K562 (cell line): Measurements from ENCODE around the gene ST6GALNAC6. TPM values are rescaled to one million over a fixed set of nuclear protein-coding genes. Genes with fewer than 3 reads are reported as not detected.

Experiments
- ARHGAP35 ChIP-seq: fragments of 450-650 bp; IDR thresholded peaks from 2 replicates; pipeline ENCODE4 v1.6.1; 2018; ENCODE audit not compliant: partially characterized antibody
- BCLAF1 ChIP-seq, 2 experiments: fragments of 450-650 bp in 1 of 2; IDR thresholded peaks; 2 replicates each; pipeline ENCODE4 v1.6.1; 2011 to 2017; ENCODE audit warnings: low read depth in 2 of 2, antibody characterized with exemption in 1 of 2, borderline replicate concordance in 1 of 2, low read length in 1 of 2, mild to moderate bottlenecking in 1 of 2, mixed read lengths in 1 of 2; ENCODE audit not compliant: control insufficient read depth in 1 of 2
- BRD4 ChIP-seq: fragments of 200-600 bp; sonication (generic); IDR thresholded peaks from 2 replicates; pipeline ENCODE4 v1.6.1; 2017; ENCODE audit warnings: inconsistent platforms
- BRD9 ChIP-seq: fragments of 450-650 bp; IDR thresholded peaks from 2 replicates; pipeline ENCODE4 v1.6.1; 2018; ENCODE audit warnings: low read depth; ENCODE audit not compliant: partially characterized antibody
- CBX5 ChIP-seq: IDR thresholded peaks from 2 replicates; pipeline ENCODE4 v1.6.1; 2014; ENCODE audit warnings: low read depth, borderline replicate concordance
- DACH1 ChIP-seq: fragments of 450-650 bp; IDR thresholded peaks from 2 replicates; pipeline ENCODE4 v1.6.1; 2018; ENCODE audit not compliant: partially characterized antibody
- E2F3 ChIP-seq: fragments of 250-450 bp; sonication (Bioruptor Pico); IDR thresholded peaks from 2 replicates; pipeline ENCODE4 v1.4.0; 2020; ENCODE audit warnings: mild to moderate bottlenecking
- ERF ChIP-seq: fragments of 450-650 bp; formaldehyde crosslinking; IDR thresholded peaks from 2 replicates; pipeline ENCODE4 v1.4.0; 2020; ENCODE audit warnings: mild to moderate bottlenecking, mixed read lengths
- HEY1 ChIP-seq: fragments of 250-450 bp; sonication (Bioruptor Pico); IDR thresholded peaks from 2 replicates; pipeline ENCODE4 v1.5.0; 2020; ENCODE audit warnings: mild to moderate bottlenecking, moderate library complexity, borderline replicate concordance
- KLF6 ChIP-seq: fragments of 250-450 bp; sonication (Bioruptor Pico); IDR thresholded peaks from 2 replicates; pipeline ENCODE4 v1.4.0; 2020; ENCODE audit warnings: mild to moderate bottlenecking, moderate library complexity, borderline replicate concordance
- NFIX ChIP-seq: fragments of 250-450 bp; sonication (Bioruptor Pico); IDR thresholded peaks from 2 replicates; pipeline ENCODE4 v1.4.0; 2020; ENCODE audit warnings: low read depth, mild to moderate bottlenecking, moderate library complexity
- PATZ1 ChIP-seq: fragments of 250-450 bp; sonication (Bioruptor Pico); IDR thresholded peaks from 2 replicates; pipeline ENCODE4 v1.5.0; 2020; ENCODE audit warnings: mild to moderate bottlenecking, borderline replicate concordance
- POLR2AphosphoS5 ChIP-seq: IDR thresholded peaks from 2 replicates; pipeline ENCODE4 v1.6.1; 2011; ENCODE audit warnings: mild to moderate bottlenecking, low read depth, low read length, moderate library complexity; ENCODE audit not compliant: control insufficient read depth, insufficient read depth
- POLR3A ChIP-seq: IDR thresholded peaks from 2 replicates; pipeline ENCODE4 v1.6.1; 2011; ENCODE audit warnings: borderline replicate concordance, mild to moderate bottlenecking, moderate library complexity; ENCODE audit not compliant: insufficient read length, insufficient read depth; ENCODE audit errors: extremely low read depth
- PTBP1 ChIP-seq: fragments of 200-400 bp; formaldehyde crosslinking; IDR thresholded peaks from 2 replicates; pipeline ENCODE4 v1.6.1; 2017; ENCODE audit warnings: low read depth, low read length
- RB1 ChIP-seq: fragments of 450-650 bp; IDR thresholded peaks from 2 replicates; pipeline ENCODE4 v1.6.1; 2017; ENCODE audit warnings: low read depth, mild to moderate bottlenecking
- ZFP1 ChIP-seq: fragments of 450-650 bp; formaldehyde crosslinking; IDR thresholded peaks from 2 replicates; pipeline ENCODE4 v1.4.0; 2020; ENCODE audit warnings: mild to moderate bottlenecking, mixed read lengths
- ZNF239 ChIP-seq: fragments of 250-450 bp; sonication (Bioruptor Pico); IDR thresholded peaks from 2 replicates; pipeline ENCODE4 v1.4.0; 2020; ENCODE audit warnings: mild to moderate bottlenecking
- ZNF589 ChIP-seq: fragments of 200-800 bp; sonication (Bioruptor generic); IDR thresholded peaks from 2 replicates; pipeline ENCODE4 v1.6.1; 2016; ENCODE audit warnings: low read depth, missing genetic modification characterization, missing compliant biosample characterization
- ZNF655 ChIP-seq: fragments of 250-450 bp; sonication (Bioruptor Pico); IDR thresholded peaks from 2 replicates; pipeline ENCODE4 v1.5.0; 2021
- ZNF75A ChIP-seq: fragments of 450-650 bp; formaldehyde crosslinking; IDR thresholded peaks from 2 replicates; pipeline ENCODE4 v1.4.0; 2020; ENCODE audit warnings: mild to moderate bottlenecking
- polyA plus RNA-seq, 8 experiments: library from polyadenylated mRNA; depleted of rRNA in 4 of 8; stranded (reverse) in 5 of 8; unstranded in 3 of 8; fragments of >200 nt; fragmentation: Nextera tagmentation in 2 of 8; fragmentation: Illumina TruSeq in 1 of 8; extraction: Ambion mirVana in 2 of 8; extraction: Trizol in 1 of 8; gene quantifications; 2 replicates each; pipeline versions ENCODE4 v1.2.1 to v1.2.3, GENCODE V29; 2011 to 2014; ENCODE audit warnings: inconsistent platforms in 1 of 8, missing spikeins in 1 of 8
- total RNA-seq, 7 experiments: library from RNA; depleted of rRNA in 6 of 7; stranded (reverse); fragments of >200 nt in 6 of 7; fragmentation: Illumina TruSeq in 2 of 7; extraction: Trizol in 2 of 7; gene quantifications; 2 replicates each; pipeline versions ENCODE4 v1.2.1 to v1.2.3, GENCODE V29; 2011 to 2021; ENCODE audit warnings: low replicate concordance in 1 of 7

ST6GALNAC6 gene
- total and polyA plus RNA-seq, 9 of the 15 experiments (the other 6 are each of a cell fraction or from before 2014, with no cell fraction given), result 0.13 to 23.0 (median 14.5) TPM

DNA sequence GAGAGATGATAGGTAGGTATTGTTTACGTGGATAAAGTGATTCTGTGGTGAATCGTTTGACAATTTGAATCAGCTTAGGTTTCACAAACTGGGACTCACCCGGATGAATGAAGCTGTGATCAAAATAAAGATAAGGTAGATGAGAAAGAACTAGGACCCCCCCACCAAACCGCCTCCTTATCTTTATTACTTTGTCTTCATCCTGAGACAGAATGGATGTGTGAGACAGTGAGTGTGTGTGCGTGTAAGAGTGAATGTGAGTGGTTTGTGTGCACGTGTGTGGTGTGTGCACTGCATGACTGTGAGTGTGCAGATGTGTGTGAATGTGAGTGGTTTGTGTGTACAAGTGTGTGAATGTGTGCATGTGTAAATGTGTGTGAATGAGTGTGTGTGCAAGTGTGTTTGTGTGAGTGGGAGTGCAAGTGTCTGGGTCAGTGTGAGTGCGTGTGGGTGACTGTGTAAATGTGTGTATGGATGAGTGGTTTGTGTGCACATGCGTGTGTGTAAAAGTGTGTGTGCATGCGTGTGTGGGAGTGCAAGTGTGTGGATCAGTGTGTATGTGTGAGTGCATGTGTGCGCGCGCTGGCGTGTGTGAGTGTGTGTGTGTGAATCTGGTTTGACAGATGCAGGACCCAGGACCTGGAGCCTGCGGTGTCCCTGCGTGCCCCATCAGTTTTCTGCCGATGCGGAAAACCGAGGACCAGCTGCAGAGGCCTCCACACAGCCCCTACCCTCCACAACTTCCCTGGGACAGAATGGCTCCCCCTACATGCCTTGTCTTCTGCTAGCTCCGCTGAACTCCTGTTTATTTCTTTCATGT is 33.5 kb downstream of the ST6GALNAC6 start (continued):
- TF ChIP-seq ZNF75A (no peak), PATZ1 (CRISPR knock-in tag) (no peak), KLF6 (CRISPR knock-in tag) (peak; percentile 21; the same call in 1 of the 2 replicates), POLR2AphosphoS5 (no peak), RB1 (no peak), BRD9 (no peak), PTBP1 (no peak), CBX5 (no peak), BRD4 (no peak), ZNF655 (no peak), ZNF239 (CRISPR knock-in tag) (0 out of 2 replicates have a peak, but pooled peaks have one; percentile 32), ZFP1 (CRISPR knock-in tag) (no peak), DACH1 (no peak), ARHGAP35 (peak; percentile 59), HEY1 (CRISPR knock-in tag) (no peak), BCLAF1 (IDR thresholded peaks at IDR 0.05; ENCODE audit: borderline replicate concordance in 1 of 2, control insufficient read depth in 1 of 2, low read depth in 2 of 2, low read length in 1 of 2) (no peak), ERF (CRISPR knock-in tag) (no peak), ZNF589 (CRISPR knock-in tag) (0 out of 2 replicates have a peak, but pooled peaks have one; percentile 49), POLR3A (no peak), NFIX (CRISPR knock-in tag) (no peak), E2F3 (CRISPR knock-in tag) (no peak)
